ENCODE measurements around the gene RNF13. TPM values are rescaled to one million over a fixed set of nuclear protein-coding genes. Genes with fewer than 3 reads are reported as not detected.

The RNF13 gene
- total and polyA plus RNA-seq, 4 experiments from 2014 or later = 63.3 to 136 (median 98.7) TPM

DNA sequence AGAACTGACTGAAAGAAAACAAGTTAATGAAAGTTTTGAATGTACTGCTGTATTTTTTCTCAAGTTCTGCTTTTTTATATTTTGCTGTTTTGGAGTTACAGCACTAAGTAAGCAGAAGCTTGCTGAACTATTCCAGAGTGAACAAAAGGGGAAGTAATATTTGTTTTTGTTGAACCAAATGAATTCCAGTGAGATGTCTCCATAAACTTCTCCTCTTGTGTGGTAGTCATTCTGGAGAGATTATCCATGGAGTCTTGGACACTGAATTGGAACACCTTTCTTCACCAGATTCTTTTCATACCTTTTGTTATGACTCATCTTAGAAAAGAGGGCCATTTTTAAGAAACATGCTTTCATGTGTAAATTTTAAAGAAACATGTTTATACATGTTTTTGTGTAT, 29.4 kb upstream of the RNF13 start:
- no peaks in the 10 kb centered on the region for H3K36me3 ChIP-seq (ENCODE audit: insufficient read depth, low read length)

DNA sequence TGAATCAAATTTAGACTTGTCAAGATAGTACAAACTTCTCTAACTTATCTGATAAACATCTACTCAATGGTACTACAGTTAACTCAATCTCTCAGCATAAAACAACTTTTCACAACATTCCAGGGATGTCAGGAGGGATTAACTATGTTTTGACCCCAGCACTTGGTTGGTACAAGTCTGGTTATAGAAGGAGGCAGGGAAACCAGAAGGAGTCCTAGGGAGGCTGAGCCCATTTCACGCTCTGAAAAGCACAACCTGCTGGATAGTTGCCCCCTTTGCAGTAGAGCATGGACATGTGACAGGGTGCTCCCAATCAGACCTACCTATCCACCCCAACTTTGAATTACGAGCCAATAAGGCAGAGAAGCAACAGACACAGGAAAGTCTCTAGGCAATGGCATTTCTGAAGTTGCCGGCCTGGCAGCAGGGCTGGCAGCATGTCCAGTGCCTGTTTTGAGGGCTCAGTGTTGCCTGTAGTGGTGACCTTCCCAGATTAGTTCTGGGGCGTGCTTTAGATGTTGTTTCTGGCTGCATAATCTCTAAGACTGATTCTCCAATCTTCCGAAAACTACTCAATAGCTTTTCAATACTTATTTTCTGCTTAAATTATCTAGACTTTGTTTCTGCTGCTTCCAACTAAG, 28.8 kb upstream of the RNF13 start:
- Mint-ChIP-seq H3K9me3 (peaks cover 0 to 4% (median under 1%) of the 10 kb centered on the region in 8 donors), H3K27me3 (peaks cover 3 to 12% of the 10 kb centered on the region in 2 donors), H3K27ac (no peak overlapping the region), H3K4me3 (no peak overlapping the region), H3K4me1 (peaks cover 0 to 4% (median 0%) of the 10 kb centered on the region in 4 donors), H3K36me3 (no peaks in the 10 kb centered on the region)
- no peak overlapping the region for H3K27ac ChIP-seq (ENCODE audit: low read depth, low read length)
- no peaks in the 10 kb centered on the region for H3K4me1 ChIP-seq (ENCODE audit: insufficient read depth, low read length)
- no peak for DNase-seq
- no peaks in the 10 kb centered on the region for H3K27me3 ChIP-seq (ENCODE audit: insufficient read depth, low read length)
- H3K4me3 ChIP-seq (ENCODE audit: low read length in 2 of 2) = no peak overlapping the region
- H3K9me3 ChIP-seq (ENCODE audit: control insufficient read depth in 1 of 2, low read length in 2 of 2) = no peaks in the 10 kb centered on the region
- ChIA-PET POLR2A (ENCODE audit: partially characterized antibody) (no interaction called here), CTCF (ENCODE audit: partially characterized antibody) (interaction anchor here (0.9 to 1.5 kb wide), 2 partner anchors 12 to 24 kb away, joined by 4 to 5 read pairs; no protein-coding TSS in a partner anchor)
- no peaks in the 10 kb centered on the region for H3K36me3 ChIP-seq (ENCODE audit: insufficient read depth, low read length)
- intact Hi-C loops (cut with micrococcal nuclease) = no loop called here

More for the DNA sequence above, 29.4 kb upstream of the RNF13 start:
- intact Hi-C loops (cut with micrococcal nuclease) = no loop called here
- Histone ChIP-seq H3K27me3 (ENCODE audit: insufficient read depth, low read length) (no peaks in the 10 kb centered on the region), H3K4me1 (ENCODE audit: insufficient read depth, low read length) (no peaks in the 10 kb centered on the region), H3K9me3 (ENCODE audit: control insufficient read depth in 1 of 2, low read length in 2 of 2) (no peaks in the 10 kb centered on the region), H3K27ac (ENCODE audit: low read depth, low read length) (no peak overlapping the region), H3K4me3 (ENCODE audit: low read length in 2 of 2) (no peak overlapping the region)
- Mint-ChIP-seq H3K4me3 (no peak overlapping the region), H3K9me3 (peaks cover 0 to 4% (median under 1%) of the 10 kb centered on the region in 8 donors), H3K27me3 (peaks cover 3 to 12% of the 10 kb centered on the region in 2 donors), H3K27ac (no peak overlapping the region), H3K4me1 (peaks cover 0 to 4% (median 0%) of the 10 kb centered on the region in 4 donors), H3K36me3 (no peaks in the 10 kb centered on the region)
- CTCF ChIA-PET (ENCODE audit: partially characterized antibody) = interaction anchor here (0.9 to 1.5 kb wide), 2 partner anchors 11 to 25 kb away, joined by 4 to 5 read pairs; no protein-coding TSS in a partner anchor
- DNase-seq = no peak
- POLR2A ChIA-PET (ENCODE audit: partially characterized antibody) = no interaction called here

GRCh38 chr3:149790268-149790667, 22.7 kb upstream of the RNF13 start:
- CTCF ChIA-PET (ENCODE audit: partially characterized antibody) = no interaction called here

GRCh38 chr3:149790698-149791097, 22.3 kb upstream of the RNF13 start:
- Mint-ChIP-seq H3K9me3 (peaks cover 0 to 5% (median 2%) of the 10 kb centered on the region in 8 donors), H3K4me3 (no peak overlapping the region), H3K4me1 (no peaks in the 10 kb centered on the region), H3K36me3 (no peaks in the 10 kb centered on the region), H3K27ac (no peak overlapping the region), H3K27me3 (peaks cover 16 to 28% of the 10 kb centered on the region in 2 donors)
- POLR2A ChIA-PET (ENCODE audit: partially characterized antibody) = no interaction called here
- Histone ChIP-seq H3K9me3 (ENCODE audit: control insufficient read depth in 1 of 2, low read length in 2 of 2) (no peaks in the 10 kb centered on the region), H3K27ac (ENCODE audit: low read depth, low read length) (no peak overlapping the region), H3K36me3 (ENCODE audit: insufficient read depth, low read length) (no peaks in the 10 kb centered on the region), H3K27me3 (ENCODE audit: insufficient read depth, low read length) (peaks cover 11% of the 10 kb centered on the region), H3K4me3 (ENCODE audit: low read length in 2 of 2) (no peak overlapping the region), H3K4me1 (ENCODE audit: insufficient read depth, low read length) (no peaks in the 10 kb centered on the region)
- CTCF ChIA-PET (ENCODE audit: partially characterized antibody) = interaction anchor here (3.2 kb wide), 1 partner anchor 20 kb away, joined by 19 read pairs; no protein-coding TSS in a partner anchor
- intact Hi-C loops (cut with micrococcal nuclease) = no loop called here
- DNase-seq = no peak

More at GRCh38 chr3:149790268-149790667, 22.7 kb upstream of the RNF13 start:
- Histone ChIP-seq H3K27me3 (ENCODE audit: insufficient read depth, low read length) (peaks cover 11% of the 10 kb centered on the region), H3K27ac (ENCODE audit: low read depth, low read length) (no peak overlapping the region), H3K36me3 (ENCODE audit: insufficient read depth, low read length) (no peaks in the 10 kb centered on the region), H3K4me1 (ENCODE audit: insufficient read depth, low read length) (no peaks in the 10 kb centered on the region), H3K4me3 (ENCODE audit: low read length in 2 of 2) (no peak overlapping the region), H3K9me3 (ENCODE audit: control insufficient read depth in 1 of 2, low read length in 2 of 2) (no peaks in the 10 kb centered on the region)
- no peak for DNase-seq
- no peaks in the 10 kb centered on the region for H3K4me1 Mint-ChIP-seq
- no peak overlapping the region for H3K4me3 Mint-ChIP-seq
- H3K27me3 Mint-ChIP-seq = peaks cover 16 to 28% of the 10 kb centered on the region in 2 donors
- POLR2A ChIA-PET (ENCODE audit: partially characterized antibody) = no interaction called here
- intact Hi-C loops (cut with micrococcal nuclease) = no loop called here
- H3K9me3 Mint-ChIP-seq = peaks cover 0 to 5% (median 2%) of the 10 kb centered on the region in 8 donors
- no peaks in the 10 kb centered on the region for H3K36me3 Mint-ChIP-seq
- H3K27ac Mint-ChIP-seq = no peak overlapping the region

GRCh38 chr3:149792452-149793270, 20.4 kb upstream of the RNF13 start, which contains the start of gene ANKUB1:
Gene ANKUB1, minus strand, starts transcription at chr3:149792554. Its CDS starts 188 bp downstream, at chr3:149792366.
- no peaks in the 10 kb centered on the region for H3K36me3 ChIP-seq (ENCODE audit: insufficient read depth, low read length)
- no peak within 1 kb of the TSS for H3K27ac Mint-ChIP-seq
- intact Hi-C loops (cut with micrococcal nuclease) = no loop called here
- no peaks in the 10 kb centered on the region for H3K9me3 ChIP-seq (ENCODE audit: control insufficient read depth in 1 of 2, low read length in 2 of 2)
- no peaks in the 10 kb centered on the region for H3K36me3 Mint-ChIP-seq
- DNase-seq = no peak
- H3K4me3 Mint-ChIP-seq = no peak within 1 kb of the TSS
- H3K9me3 Mint-ChIP-seq = peaks cover 0 to 3% (median 0%) of the 10 kb centered on the region in 8 donors
- H3K27ac ChIP-seq (ENCODE audit: low read depth, low read length) = no peak within 1 kb of the TSS
- POLR2A ChIA-PET (ENCODE audit: partially characterized antibody) = no interaction called here
- no peaks in the 10 kb centered on the region for H3K4me1 Mint-ChIP-seq
- H3K4me1 ChIP-seq (ENCODE audit: insufficient read depth, low read length) = no peaks in the 10 kb centered on the region
- peaks cover 11% of the 10 kb centered on the region for H3K27me3 ChIP-seq (ENCODE audit: insufficient read depth, low read length)
- CTCF ChIA-PET (ENCODE audit: partially characterized antibody) = interaction anchor here (1.2 to 3.2 kb wide), 2 partner anchors 16 to 22 kb away, joined by 5 to 19 read pairs; no protein-coding TSS in a partner anchor
- H3K4me3 ChIP-seq (ENCODE audit: low read length in 2 of 2) = no peak within 1 kb of the TSS
- H3K27me3 Mint-ChIP-seq = peaks cover 16 to 24% of the 10 kb centered on the region in 2 donors

- Histone ChIP-seq H3K4me1 (ENCODE audit: insufficient read depth, low read length) (no peaks in the 10 kb centered on the region), H3K27ac (ENCODE audit: low read depth, low read length) (no peak overlapping the region), H3K9me3 (ENCODE audit: control insufficient read depth in 1 of 2, low read length in 2 of 2) (no peaks in the 10 kb centered on the region), H3K4me3 (ENCODE audit: low read length in 2 of 2) (no peak overlapping the region), H3K36me3 (ENCODE audit: insufficient read depth, low read length) (no peaks in the 10 kb centered on the region), H3K27me3 (ENCODE audit: insufficient read depth, low read length) (peaks cover 4% of the 10 kb centered on the region)
- intact Hi-C loops (cut with micrococcal nuclease) = no loop called here
- no peak for DNase-seq
- H3K27ac Mint-ChIP-seq = no peak overlapping the region
- H3K9me3 Mint-ChIP-seq = peaks cover 0 to 4% (median 0%) of the 10 kb centered on the region in 8 donors
- H3K4me3 Mint-ChIP-seq = no peak overlapping the region
- H3K4me1 Mint-ChIP-seq = no peaks in the 10 kb centered on the region
- H3K36me3 Mint-ChIP-seq = no peaks in the 10 kb centered on the region
- CTCF ChIA-PET (ENCODE audit: partially characterized antibody) = interaction anchor here (2.7 kb wide), 1 partner anchor 12 kb away, joined by 15 read pairs; no protein-coding TSS in a partner anchor
- POLR2A ChIA-PET (ENCODE audit: partially characterized antibody) = interaction anchor here (0.7 kb wide), 1 partner anchor 77 kb away, joined by 3 read pairs; no protein-coding TSS in a partner anchor
- H3K27me3 Mint-ChIP-seq = peaks cover 12 to 24% of the 10 kb centered on the region in 2 donors
These were observed 17.0 kb upstream of the RNF13 start for GRCh38 chr3:149796026-149796425.

DNA sequence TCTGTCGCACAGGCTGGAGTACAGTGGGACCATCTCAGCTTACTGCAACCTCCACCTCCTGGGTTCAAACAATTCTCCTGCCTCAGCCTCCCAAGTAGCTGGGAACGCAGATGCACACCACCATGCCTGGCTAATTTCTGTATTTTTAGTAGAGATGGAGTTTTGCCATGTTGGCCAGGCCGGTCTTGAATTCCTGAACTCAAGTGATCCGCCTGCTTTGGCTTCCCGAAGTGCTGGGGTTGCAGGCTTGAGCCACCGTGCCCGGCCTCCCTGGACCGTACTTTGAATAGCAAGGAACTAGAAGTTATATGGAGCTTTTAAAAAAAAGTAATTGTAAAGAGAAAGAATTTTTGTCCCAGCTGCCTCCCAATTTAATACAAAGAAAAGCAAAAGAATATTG, 12.3 kb upstream of the RNF13 start:
- H3K27ac Mint-ChIP-seq = no peak overlapping the region
- no peak overlapping the region for H3K27ac ChIP-seq (ENCODE audit: low read depth, low read length)
- peaks cover 6 to 17% of the 10 kb centered on the region in 2 donors for H3K27me3 Mint-ChIP-seq

More for the DNA sequence above, 12.3 kb upstream of the RNF13 start:
- H3K4me1 ChIP-seq (ENCODE audit: insufficient read depth, low read length) = no peaks in the 10 kb centered on the region
- H3K4me3 ChIP-seq (ENCODE audit: low read length in 2 of 2) = no peak overlapping the region
- ChIA-PET CTCF (ENCODE audit: partially characterized antibody) (interaction anchor here (1.0 to 1.5 kb wide), 2 partner anchors 7 to 34 kb away, joined by 3 to 5 read pairs; no protein-coding TSS in a partner anchor), POLR2A (ENCODE audit: partially characterized antibody) (no interaction called here)
- H3K9me3 ChIP-seq (ENCODE audit: control insufficient read depth in 1 of 2, low read length in 2 of 2) = no peaks in the 10 kb centered on the region
- no peak overlapping the region for H3K4me3 Mint-ChIP-seq
- peaks cover 0 to 4% (median 0%) of the 10 kb centered on the region in 8 donors for H3K9me3 Mint-ChIP-seq
- no peaks in the 10 kb centered on the region for H3K36me3 Mint-ChIP-seq
- intact Hi-C loops (cut with micrococcal nuclease) = loop anchor here (10.0 kb wide), 1 partner anchor 236 kb away; no protein-coding TSS in a partner anchor
- no peaks in the 10 kb centered on the region for H3K36me3 ChIP-seq (ENCODE audit: insufficient read depth, low read length)
- DNase-seq = no peak
- no peaks in the 10 kb centered on the region for H3K4me1 Mint-ChIP-seq
- H3K27me3 ChIP-seq (ENCODE audit: insufficient read depth, low read length) = no peaks in the 10 kb centered on the region

Measured in CD4-positive, alpha-beta memory T cell (primary cell).